ENCODE measurements around the gene IDH3A. TPM values are rescaled to one million over a fixed set of nuclear protein-coding genes. Genes with fewer than 3 reads are reported as not detected.

IDH3A gene
- total RNA-seq, 2 donors from 2014 or later, result 17.8 to 39.7 TPM

DNA sequence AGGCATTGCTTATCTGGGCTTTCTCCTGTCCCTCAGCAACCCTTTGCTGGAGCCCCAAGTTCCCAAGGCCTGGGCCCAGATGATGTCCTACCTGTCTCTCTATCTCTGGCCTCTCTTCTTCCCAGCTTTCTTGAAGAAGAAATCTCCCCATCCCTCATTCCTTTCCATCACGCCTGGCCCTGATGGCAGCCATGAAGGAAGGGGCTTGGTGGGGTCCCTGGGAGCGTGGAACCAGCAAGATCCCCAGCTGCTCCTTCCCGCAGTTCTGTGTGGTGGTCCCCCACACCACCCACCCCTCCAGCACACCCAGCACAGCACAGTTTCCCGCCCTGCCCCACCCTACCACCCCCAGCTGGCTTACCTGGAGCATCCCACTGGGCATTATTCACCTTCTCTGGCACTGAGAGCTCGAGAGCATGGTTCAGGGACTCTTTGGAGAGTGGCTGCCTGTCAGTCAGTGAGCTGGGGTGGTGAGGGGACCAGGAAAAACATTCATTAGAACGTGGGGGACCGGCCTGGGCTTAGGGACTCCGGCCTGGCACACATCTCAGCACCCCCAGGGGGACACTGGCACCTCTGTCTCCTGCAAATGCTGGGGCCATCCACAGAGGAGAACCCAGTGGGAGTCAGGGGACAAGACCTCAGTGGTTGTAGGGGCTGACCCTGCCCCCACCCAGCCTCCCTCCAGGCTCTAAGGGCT, 58.6 kb downstream of the IDH3A start:
- no peak for DNase-seq

DNA sequence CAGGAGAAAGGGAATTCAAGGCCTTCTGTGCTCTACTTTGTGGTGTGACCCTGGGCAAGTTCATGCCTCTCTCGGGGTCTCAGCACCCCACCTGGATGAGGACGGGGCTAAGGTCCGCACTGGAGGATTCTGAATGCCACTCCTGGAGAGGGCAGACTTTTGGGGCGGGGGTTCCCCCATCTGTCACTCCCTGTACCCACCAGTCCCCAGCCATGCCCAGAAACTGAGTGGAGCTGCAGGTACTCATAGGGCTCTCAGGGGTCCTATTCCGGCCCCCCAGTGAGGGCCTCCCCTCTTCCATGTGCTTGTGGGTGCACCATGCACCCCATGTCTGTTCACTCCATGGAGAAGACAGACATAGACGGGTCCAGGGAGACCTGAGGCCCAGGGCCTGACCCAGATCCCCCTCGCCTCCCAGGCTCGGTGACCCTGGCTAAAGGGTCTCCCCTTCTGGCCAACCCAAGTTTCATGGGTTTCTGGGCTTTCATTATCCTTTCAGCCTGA, 59.2 kb downstream of the IDH3A start:
- Histone ChIP-seq H3K4me3 (no peak overlapping the region), H3K9me3 (no peaks in the 10 kb centered on the region), H3K27me3 (no peaks in the 10 kb centered on the region), H3K36me3 (replicated peaks in 1 of 2; ENCODE audit: insufficient read depth in 1 of 2, low read depth in 2 of 2) (no peaks in the 10 kb centered on the region), H3K4me1 (peaks cover 100% of the 10 kb centered on the region), H3K27ac (peak overlapping the region; percentile 7 to 87 (median 72))
- intact Hi-C loops (cut with DNase I), result no loop called here
- TF ChIP-seq, protein P1, sequence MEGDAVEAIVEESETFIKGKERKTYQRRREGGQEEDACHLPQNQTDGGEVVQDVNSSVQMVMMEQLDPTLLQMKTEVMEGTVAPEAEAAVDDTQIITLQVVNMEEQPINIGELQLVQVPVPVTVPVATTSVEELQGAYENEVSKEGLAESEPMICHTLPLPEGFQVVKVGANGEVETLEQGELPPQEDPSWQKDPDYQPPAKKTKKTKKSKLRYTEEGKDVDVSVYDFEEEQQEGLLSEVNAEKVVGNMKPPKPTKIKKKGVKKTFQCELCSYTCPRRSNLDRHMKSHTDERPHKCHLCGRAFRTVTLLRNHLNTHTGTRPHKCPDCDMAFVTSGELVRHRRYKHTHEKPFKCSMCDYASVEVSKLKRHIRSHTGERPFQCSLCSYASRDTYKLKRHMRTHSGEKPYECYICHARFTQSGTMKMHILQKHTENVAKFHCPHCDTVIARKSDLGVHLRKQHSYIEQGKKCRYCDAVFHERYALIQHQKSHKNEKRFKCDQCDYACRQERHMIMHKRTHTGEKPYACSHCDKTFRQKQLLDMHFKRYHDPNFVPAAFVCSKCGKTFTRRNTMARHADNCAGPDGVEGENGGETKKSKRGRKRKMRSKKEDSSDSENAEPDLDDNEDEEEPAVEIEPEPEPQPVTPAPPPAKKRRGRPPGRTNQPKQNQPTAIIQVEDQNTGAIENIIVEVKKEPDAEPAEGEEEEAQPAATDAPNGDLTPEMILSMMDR (IDR thresholded peaks at IDR 0.05), result no peak
- no peak for TF ChIP-seq POLR2A (IDR thresholded peaks at IDR 0.05)
- DNase-seq (no peak), ATAC-seq (no peak)
- 86 to 100% methylated on average over 3 to 7 of the region's 8 CpGs for WGBS, 2 donors

More for the DNA sequence above, 58.6 kb downstream of the IDH3A start:
- no peak for ATAC-seq
- H3K27ac ChIP-seq, result peak overlapping the region; percentile 7 to 87 (median 72)
- H3K4me3 ChIP-seq, result no peak overlapping the region
- intact Hi-C loops (cut with DNase I), result no loop called here
- TF ChIP-seq, protein P1 (IDR thresholded peaks at IDR 0.05), result no peak
- no peak for TF ChIP-seq POLR2A (IDR thresholded peaks at IDR 0.05)
- H3K27me3 ChIP-seq, result no peaks in the 10 kb centered on the region
- H3K4me1 ChIP-seq, result peaks cover 100% of the 10 kb centered on the region
- no peaks in the 10 kb centered on the region for H3K9me3 ChIP-seq
- 84 to 96% methylated on average over 4 to 8 of the region's 8 CpGs for WGBS, 2 donors
- no peaks in the 10 kb centered on the region for H3K36me3 ChIP-seq (replicated peaks in 1 of 2; ENCODE audit: insufficient read depth in 1 of 2, low read depth in 2 of 2)

DNA sequence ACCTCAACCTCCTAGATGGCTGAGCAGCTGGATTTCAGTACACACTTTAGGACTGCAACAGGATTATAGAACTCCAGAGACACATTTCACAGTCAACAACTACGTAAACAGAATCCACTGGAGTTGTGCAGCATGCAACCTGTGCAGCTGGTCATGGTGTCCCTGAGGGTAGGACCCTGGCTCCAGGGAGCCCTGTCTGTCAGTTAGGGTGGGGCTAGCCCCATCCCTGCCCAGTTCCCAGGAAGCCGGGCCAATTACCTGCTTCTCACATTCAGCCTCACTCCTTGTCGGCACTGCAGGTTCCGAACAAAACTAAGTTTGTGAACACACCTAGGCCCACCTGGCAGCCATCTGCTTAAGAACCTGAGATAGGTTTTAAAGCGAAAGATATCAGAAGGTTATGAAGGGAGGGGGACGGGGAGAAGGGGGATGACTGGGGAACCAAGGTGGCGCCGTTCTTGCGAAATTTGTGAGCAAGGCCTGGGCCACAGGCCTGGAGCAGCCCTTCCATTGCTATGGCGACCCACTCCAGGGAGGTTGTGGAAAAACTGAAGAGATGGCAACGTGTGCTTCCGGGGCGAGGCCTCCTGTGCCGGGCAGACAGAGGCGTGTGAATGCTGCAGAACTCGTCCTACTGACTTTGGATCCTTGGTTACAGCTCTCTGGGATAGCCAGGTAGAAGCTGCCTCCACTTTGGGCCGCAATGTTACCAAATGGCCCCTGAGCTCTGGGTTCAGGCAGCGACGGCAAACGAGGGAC, 59.9 kb downstream of the IDH3A start:
- peak overlapping the region; percentile 59 to 87 (median 65) for H3K27ac ChIP-seq
- intact Hi-C loops (cut with DNase I), result no loop called here
- 80 to 94% methylated on average over 16 of the region's 20 CpGs for WGBS, 2 donors
- no peak overlapping the region for H3K4me3 ChIP-seq
- peaks cover 100% of the 10 kb centered on the region for H3K4me1 ChIP-seq
- no peaks in the 10 kb centered on the region for H3K36me3 ChIP-seq (replicated peaks in 1 of 2; ENCODE audit: insufficient read depth in 1 of 2, low read depth in 2 of 2)
- ATAC-seq, result no peak
- no peaks in the 10 kb centered on the region for H3K9me3 ChIP-seq
- peak in 2 of 4 donors; percentile 17 to 24 for DNase-seq
- H3K27me3 ChIP-seq, result no peaks in the 10 kb centered on the region
- no peak for TF ChIP-seq POLR2A (IDR thresholded peaks at IDR 0.05)
- TF ChIP-seq, protein P1 (IDR thresholded peaks at IDR 0.05), result no peak

DNA sequence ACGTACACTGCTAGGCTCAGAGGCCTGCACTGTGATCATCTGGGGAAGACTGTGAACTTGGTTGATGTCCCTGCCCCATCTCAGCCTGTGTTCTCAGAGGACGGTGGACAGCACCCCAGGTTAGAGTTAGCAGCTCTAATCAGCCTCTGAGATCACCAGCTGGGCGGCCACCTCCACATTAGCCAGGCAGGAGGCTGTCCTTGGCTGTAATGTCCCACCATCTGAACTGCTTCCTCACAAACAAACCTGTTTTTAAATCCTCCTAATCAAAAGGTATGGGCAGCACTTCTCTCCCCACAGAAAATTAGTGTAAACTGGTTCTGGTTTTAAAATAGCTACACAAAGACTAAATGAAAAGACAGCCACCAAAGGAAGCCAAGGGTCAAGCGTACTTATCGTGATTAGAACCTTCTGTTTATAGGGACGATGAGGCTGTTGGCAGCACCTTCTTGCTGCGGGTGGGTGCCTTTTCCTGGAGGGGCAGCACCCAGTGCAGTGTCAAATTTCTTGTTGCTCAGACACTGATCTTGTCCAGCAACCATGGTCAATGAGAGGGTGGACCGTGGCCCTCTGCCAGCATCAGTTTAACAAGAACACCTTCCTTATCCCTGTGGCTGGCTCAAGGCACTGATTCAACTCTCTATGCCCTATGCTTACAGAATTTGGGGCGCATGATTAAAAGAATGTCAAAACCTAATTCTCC, 60.6 kb downstream of the IDH3A start:
- Histone ChIP-seq H3K27me3 (no peaks in the 10 kb centered on the region), H3K9me3 (no peaks in the 10 kb centered on the region), H3K36me3 (replicated peaks in 1 of 2; ENCODE audit: insufficient read depth in 1 of 2, low read depth in 2 of 2) (no peaks in the 10 kb centered on the region), H3K4me1 (peaks cover 100% of the 10 kb centered on the region), H3K4me3 (no peak overlapping the region), H3K27ac (peak overlapping the region; percentile 59 to 87 (median 65))
- intact Hi-C loops (cut with DNase I), result no loop called here
- ATAC-seq, result peak; percentile 45
- peak; percentile 80 to 86 (median 82) for DNase-seq
- WGBS, 2 donors, result 18 to 23% methylated on average over 8 of the region's 9 CpGs
- TF ChIP-seq, protein P1 (IDR thresholded peaks at IDR 0.05), result no peak
- TF ChIP-seq POLR2A (IDR thresholded peaks at IDR 0.05), result no peak
